ENCODE results near the gene COG5. TPM values are rescaled to one million over a fixed set of nuclear protein-coding genes. Genes with fewer than 3 reads are reported as not detected.

The COG5 gene
- total and polyA plus RNA-seq, 9 of the 15 experiments (the other 6 are each of a cell fraction or from before 2014, with no cell fraction given): 15.3 to 75.1 (median 56.4) TPM

GRCh38 chr7:107441581-107442422, 121.9 kb downstream of the COG5 start:
- Histone ChIP-seq H3K27ac (ENCODE audit: extremely low read depth, low read depth, low read length) (no peak overlapping the region), H3K9me3 (replicated peaks; ENCODE audit: control insufficient read depth, insufficient read depth, low read depth, low read length) (no peaks in the 10 kb centered on the region), H3K9me1 (ENCODE audit: control insufficient read depth, insufficient read depth, low read length) (no peaks in the 10 kb centered on the region), H2AFZ (ENCODE audit: low read depth, low read length) (no peak overlapping the region), H3K4me2 (ENCODE audit: insufficient read depth, low read length) (no peak overlapping the region), H4K20me1 (replicated peaks; ENCODE audit: control insufficient read depth, insufficient read depth, low read length) (no peaks in the 10 kb centered on the region), H3K27me3 (ENCODE audit: control insufficient read depth in 2 of 2, insufficient read depth in 2 of 2, low read length in 2 of 2) (no peaks in the 10 kb centered on the region), H3K4me3 (no peak overlapping the region), H3K4me1 (replicated peaks in 1 of 2; ENCODE audit: control insufficient read depth in 2 of 2, insufficient read depth in 2 of 2, low read length in 2 of 2) (no peaks in the 10 kb centered on the region), H3K36me3 (ENCODE audit: control insufficient read depth, insufficient read depth, low read length) (no peaks in the 10 kb centered on the region), H3K9ac (ENCODE audit: insufficient read depth in 1 of 2, low read depth in 2 of 2, low read length in 2 of 2) (no peak overlapping the region), H3K79me2 (ENCODE audit: control insufficient read depth, insufficient read depth, low read length) (no peaks in the 10 kb centered on the region)
- DNase-seq (ENCODE audit: extremely low read depth in 1 of 4, low spot score in 3 of 4): no peak
- intact Hi-C loops (cut with micrococcal nuclease) (no loop called here), in situ Hi-C loops (cut with MboI) (no loop called here)
- CTCF ChIA-PET (ENCODE audit: low intra/inter-chr PET ratio): no interaction called here
- no peak for FAIRE-seq
- no peak for ATAC-seq
- no TSS peak for BruUV-seq (replicated peaks)
- POLR2A ChIA-PET: interaction anchor here (1.4 kb wide), 1 partner anchor 13 kb away, joined by 7 read pairs; no protein-coding TSS in a partner anchor
- TF ChIP-seq MCM5 (IDR thresholded peaks at IDR 0.05; ENCODE audit: low read depth) (no peak), PML (IDR thresholded peaks at IDR 0.05; ENCODE audit: low read length) (no peak), GATAD2A (IDR thresholded peaks at IDR 0.05) (no peak), RAD51 (IDR thresholded peaks at IDR 0.05; ENCODE audit: borderline replicate concordance, low read depth) (no peak), ZNF431 (CRISPR knock-in tag; IDR thresholded peaks at IDR 0.05) (peak; percentile 97), ZNF165 (CRISPR knock-in tag; IDR thresholded peaks at IDR 0.05; ENCODE audit: borderline replicate concordance) (no peak), ZNF518B (CRISPR knock-in tag; IDR thresholded peaks at IDR 0.05) (no peak), ETV1 (tag; conservative IDR thresholded peaks at IDR 0.05; ENCODE audit: low read depth) (no peak), AFF4 (CRISPR knock-in tag; IDR thresholded peaks at IDR 0.05) (no peak), ZFX (CRISPR knock-in tag; IDR thresholded peaks at IDR 0.05) (no peak), PHF21A (IDR thresholded peaks at IDR 0.05; ENCODE audit: borderline replicate concordance, low read depth) (no peak), ARHGAP35 (IDR thresholded peaks at IDR 0.05; ENCODE audit: partially characterized antibody) (no peak), ZNF217 (CRISPR knock-in tag; IDR thresholded peaks at IDR 0.05) (no peak), BACH1 (tag; IDR thresholded peaks at IDR 0.05) (no peak), ZFP36 (IDR thresholded peaks at IDR 0.05; ENCODE audit: low read depth, low read length, partially characterized antibody) (peak; percentile 29), NUFIP1 (IDR thresholded peaks at IDR 0.05; ENCODE audit: partially characterized antibody) (no peak)
